Activated gamma-delta T cell treated with anti-CD3 and anti-CD28 coated beads, Interleukin-2, amount 50 U/mL, for 16 hours (primary cell): ENCODE data around the gene ZMYND8.
A peak's percentile ranks its signal among the peaks of the same experiment; 100 is the strongest.
"Not testable (repeated sequence)": the region's sequence is repeated elsewhere in the genome, so short reads cannot be mapped to it uniquely, and the experiment has no call there.

ENCODE experiments used
- DNase-seq: peaks from one replicate; pipeline ENCODE4 v3.0.0-alpha.2; 2020; ENCODE audit warnings: low read depth

Gene ZMYND8

GRCh38 chr20:47286681-47287080 lies 69.8 kb downstream of the ZMYND8 start:
- DNase-seq = no peak

GRCh38 chr20:47285189-47285588 lies 71.3 kb downstream of the ZMYND8 start:
- no peak for DNase-seq

- no peak for DNase-seq
Observed at GRCh38 chr20:47284373-47284772, 72.1 kb downstream of the ZMYND8 start.

DNA sequence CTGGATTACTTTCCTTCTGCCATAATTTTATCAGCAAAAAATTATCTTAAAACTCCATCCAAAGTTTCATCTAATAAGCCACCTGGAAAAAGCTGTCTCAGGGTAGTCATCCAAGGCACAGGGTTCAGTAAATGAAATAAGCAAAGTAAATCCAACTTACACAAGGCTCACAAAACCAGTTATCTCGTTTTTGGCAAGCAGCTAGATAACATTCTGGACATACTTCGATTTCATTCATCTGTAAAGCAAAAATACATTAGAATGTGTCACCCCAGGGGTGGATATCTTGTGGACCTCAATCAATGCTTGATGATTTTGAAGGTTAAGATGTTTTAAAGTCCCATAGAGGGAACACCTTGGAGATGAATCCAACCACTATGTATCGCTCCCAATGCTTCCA lies 73.1 kb downstream of the ZMYND8 start:
- no peak for DNase-seq

DNA sequence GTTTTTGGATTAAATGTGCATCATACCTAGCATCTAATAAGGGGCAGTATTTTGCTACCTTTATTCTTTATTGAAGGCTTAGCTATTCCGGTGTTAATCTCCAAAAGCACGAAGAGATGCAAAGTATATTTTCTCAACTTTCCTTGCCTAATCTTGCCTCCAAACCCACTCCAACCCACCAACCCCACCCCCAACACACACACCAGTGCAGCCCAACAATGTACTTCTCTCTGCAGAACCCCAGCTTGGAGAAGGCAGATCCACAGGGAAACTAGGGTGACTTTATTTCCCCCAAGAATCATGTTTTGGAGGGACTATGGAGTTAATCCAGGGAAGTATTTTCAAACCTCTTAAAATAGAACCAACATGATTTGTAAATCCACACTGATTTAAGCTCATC lies 73.6 kb downstream of the ZMYND8 start:
- DNase-seq = no peak

DNA sequence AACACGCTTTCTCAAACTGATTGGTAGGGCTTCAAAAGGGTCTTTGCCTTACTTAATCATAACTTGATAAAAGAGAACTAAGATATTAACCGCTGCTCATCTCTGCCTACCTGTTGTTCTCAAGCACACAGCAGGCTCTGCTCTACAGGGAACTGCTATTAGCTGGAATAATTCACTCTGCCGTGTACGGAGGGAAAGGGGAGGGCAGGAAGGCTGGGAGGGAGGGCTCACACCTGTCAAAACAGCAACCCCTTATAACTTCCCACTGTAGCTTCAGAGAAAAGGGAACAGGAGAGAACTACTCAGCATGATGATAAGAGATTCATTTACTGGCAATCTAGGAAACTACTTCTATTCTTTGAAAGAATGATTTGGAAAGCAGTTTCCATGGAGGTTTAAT lies 75.1 kb downstream of the ZMYND8 start:
- no peak for DNase-seq

DNA sequence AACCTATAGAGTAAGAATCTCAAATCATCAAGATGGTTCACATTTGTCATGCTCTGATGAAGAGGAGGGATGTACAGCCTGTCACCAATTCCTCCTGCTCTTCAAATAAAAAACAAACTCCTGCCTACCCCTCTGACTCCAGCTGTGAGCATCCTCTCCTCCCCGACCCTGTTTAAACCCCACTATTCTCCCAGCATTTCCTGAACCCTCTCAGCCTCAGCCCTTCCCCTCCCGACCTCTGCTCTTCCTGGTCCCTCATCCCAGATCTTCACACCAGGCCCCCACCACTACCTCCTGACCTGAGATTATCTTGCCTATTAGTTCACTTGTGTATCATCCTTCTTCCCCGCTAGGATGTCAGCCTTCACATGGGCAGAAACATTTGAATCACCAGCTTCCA lies 75.8 kb downstream of the ZMYND8 start:
- DNase-seq = no peak

- DNase-seq = no peak
Observed at GRCh38 chr20:47280228-47280627, 76.3 kb downstream of the ZMYND8 start.

GRCh38 chr20:47278907-47279348 lies 77.6 kb downstream of the ZMYND8 start:
- no peak for DNase-seq

DNA sequence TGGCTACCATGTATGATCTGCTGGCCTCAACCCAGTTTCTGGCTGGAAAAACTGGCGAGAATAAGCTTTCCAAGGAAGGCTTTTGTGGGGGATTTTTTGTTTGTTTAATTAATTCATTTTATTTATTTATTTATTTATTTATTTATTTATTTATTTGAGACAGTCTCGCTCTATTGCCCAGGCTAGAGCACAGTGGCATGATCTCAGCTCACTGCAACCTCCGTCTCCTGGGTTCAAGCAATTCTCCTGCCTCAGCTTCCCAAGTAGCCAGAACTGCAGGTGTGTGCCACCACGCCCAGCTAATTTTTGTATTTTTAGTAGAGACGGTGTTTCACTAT lies 79.0 kb downstream of the ZMYND8 start:
- not testable (repeated sequence) for DNase-seq

- DNase-seq = no peak
Observed at GRCh38 chr20:47276851-47277534, 79.5 kb downstream of the ZMYND8 start.

DNA sequence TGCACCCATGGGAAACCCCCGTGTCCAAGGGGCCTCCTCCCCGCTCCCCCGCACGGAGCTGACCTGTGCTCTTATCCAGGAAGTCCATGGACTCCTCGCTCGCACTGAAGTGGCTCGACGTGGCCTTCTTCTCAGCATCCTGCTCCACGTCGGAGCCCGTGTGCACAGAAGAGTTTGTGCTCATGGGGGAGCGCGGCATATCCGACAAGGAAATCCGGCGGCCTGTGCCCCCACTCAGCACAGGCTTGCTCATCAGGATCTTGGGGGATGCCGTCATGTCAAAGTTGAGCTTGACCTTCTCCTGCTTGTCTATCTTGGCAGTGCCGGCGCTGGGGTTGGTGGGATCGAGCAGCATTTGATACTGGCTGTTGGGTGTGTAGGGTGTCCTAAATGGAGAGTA lies 80.2 kb downstream of the ZMYND8 start:
- DNase-seq = no peak

DNA sequence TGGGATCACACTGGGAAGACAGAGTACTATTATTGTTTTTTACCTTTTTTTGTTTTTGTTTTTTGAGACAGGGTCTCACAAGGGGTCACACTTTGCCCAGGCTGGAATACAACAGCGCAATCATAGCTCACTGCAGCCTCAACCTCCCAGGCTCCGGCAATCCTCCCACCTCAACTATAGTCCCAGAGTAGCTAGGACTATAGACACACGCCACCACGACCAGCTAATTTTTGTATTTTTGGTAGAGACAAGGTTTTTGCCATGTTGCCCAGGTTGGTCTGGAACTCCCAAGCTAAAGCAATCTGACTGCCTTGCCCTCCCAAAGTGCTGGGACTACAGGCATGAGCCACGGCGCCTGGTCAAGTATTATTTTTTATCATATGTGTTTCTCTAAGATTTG lies 81.0 kb downstream of the ZMYND8 start:
- DNase-seq = no peak

DNA sequence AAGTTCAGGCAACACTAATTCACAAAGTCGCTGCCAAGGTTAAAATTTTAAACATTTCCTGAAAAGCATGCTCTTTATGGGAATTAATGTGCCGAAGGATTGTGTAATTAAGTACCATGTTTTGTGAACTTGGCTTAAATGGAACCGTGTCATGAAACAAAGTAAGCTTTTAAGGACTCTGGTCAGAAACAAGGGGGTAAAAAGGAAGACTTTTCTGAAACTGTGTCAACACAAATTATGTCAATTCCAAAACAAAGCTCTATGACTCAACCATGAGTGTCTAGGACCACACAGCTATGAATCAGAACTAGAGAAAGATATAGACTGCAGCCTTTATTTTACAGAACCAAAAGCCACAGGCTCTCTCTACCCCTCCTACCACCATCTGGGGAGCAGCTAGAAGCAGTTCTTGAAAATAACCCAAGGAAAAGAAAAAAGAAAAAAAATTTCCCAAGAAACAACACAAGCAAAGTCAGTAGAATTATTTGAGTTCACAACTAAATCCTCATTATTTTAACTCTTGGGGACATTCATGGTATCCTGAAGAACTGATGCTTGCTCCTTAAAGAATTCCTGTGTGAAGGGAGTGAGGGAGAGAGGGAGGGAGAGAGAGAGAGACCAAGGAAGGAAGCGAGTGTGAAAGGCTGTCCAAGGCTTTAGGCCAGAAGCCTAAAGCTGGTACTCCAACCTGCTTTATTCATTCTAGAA lies 81.9 kb downstream of the ZMYND8 start:
- no peak for DNase-seq

GRCh38 chr20:47273591-47274235 lies 82.8 kb downstream of the ZMYND8 start:
- no peak for DNase-seq

- DNase-seq = peak; percentile 42
Observed at GRCh38 chr20:47272893-47273590, 83.5 kb downstream of the ZMYND8 start.

DNA sequence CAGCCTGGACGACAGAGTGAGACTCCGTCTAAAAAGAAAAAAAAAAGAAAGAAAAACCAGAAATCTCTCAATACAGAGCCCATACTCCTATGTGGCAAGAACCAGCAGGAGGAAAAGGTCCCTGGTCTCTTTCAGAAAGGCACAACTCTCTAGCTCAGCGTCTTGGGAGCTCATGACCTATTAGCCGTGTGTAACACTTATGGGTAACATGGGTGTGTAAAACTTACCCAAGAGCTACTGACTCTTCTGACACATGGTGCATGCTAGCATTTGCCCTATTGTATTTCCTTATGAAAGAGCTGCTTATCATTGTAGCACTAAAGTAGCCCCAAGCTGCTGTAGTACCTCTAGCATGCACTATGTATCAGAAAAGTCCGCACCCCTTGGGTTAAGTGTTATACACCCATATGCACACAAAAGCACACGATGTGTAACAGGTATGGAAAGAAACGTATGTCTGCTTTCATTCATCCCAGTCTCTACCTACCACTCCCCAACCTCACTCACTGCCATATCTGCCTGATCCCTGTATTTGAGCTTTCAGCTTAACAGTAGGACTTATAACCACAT lies 85.4 kb downstream of the ZMYND8 start:
- no peak for DNase-seq

GRCh38 chr20:47269309-47270165 lies 87.0 kb downstream of the ZMYND8 start:
- DNase-seq = no peak

DNA sequence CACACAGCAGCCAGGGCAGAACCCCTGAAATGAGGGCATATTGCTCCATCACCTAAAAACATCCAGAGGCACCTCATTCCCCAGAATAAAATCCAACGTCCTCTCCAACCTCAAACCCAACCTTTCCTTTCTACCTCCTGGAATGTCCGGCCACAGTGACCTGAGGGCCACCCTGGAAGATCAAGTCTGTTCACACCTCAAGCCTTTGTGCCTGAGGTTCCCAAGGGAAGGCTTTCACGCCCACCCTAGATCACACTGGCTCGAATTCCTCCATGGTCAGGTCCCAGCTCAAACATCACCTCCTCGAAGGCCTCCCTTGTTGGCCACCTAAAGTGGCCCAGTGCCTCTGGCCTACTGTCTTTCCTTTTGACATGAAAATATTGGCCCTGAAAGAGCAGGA lies 88.9 kb downstream of the ZMYND8 start:
- no peak for DNase-seq

DNA sequence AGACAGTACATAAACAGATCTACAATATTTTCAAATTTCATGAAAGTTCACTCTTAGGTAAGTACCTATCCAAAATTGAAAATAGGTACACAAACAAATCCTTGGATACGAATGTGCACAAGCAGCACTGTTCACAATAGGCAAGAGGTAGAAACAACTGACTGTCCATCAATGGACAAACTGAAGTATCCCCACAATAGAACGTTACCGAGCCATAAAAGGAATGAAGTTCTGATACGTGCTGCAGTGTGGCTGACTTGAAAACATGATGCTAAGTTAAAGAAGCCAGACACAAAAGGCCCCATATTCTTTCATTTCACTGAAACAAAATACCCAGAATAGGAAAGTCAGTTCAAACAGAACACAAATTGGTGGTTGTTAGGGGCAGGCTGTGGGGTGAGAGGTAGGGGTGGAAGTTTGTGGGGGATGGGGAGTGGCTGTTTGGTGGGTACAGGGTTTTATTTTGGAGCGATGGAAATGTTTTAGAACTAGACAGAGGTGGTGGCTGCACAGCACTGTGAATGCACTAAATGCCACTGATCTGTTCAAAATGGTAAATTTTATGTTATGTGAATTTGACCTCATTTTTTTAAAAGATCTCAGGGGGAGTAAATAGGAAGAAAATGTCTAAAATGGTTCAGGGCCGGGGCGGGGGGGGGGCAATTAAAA lies 89.5 kb downstream of the ZMYND8 start:
- DNase-seq = no peak

- no peak for DNase-seq
Observed at GRCh38 chr20:47265984-47266383, 90.5 kb downstream of the ZMYND8 start.
